WI38 (cell line): ENCODE data around the gene APBA1.
"Not testable (repeated sequence)": the region's sequence is repeated elsewhere in the genome, so short reads cannot be mapped to it uniquely, and the experiment has no call there.

ENCODE experiments used
- H3K4me3 ChIP-seq: 2 replicates; pipeline ENCODE4 v1.5.1; 2011; ENCODE audit warnings: low read depth, mild to moderate bottlenecking, control low read depth, low read length
- TF ChIP-seq, protein P1 (sequence below): IDR thresholded peaks from 2 replicates; pipeline ENCODE4 v1.5.1; 2012; ENCODE audit warnings: low read depth, mild to moderate bottlenecking, control low read depth, low read length

Gene APBA1

DNA sequence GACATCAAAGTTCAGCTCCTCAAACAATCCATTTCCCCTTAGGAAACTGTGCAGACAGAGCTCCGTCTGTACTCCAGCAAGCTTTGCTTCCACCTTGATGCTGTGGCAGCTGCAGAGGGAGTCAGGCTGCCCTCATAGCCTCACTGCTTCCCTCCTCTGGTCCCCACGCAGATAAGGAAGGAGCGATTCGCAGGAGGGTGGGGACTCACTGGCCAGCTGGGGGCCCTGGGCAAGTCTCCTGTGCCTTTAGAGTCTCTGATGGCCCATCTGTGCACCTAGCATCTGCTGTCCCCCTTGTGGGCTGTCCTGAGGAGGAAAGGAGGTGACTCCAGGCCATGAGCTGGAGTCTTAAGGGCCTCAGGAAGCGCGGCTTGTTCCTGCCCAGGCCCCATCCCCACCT lies 225.7 kb downstream of the APBA1 start:
- no peak overlapping the region for H3K4me3 ChIP-seq
- TF ChIP-seq, protein P1, sequence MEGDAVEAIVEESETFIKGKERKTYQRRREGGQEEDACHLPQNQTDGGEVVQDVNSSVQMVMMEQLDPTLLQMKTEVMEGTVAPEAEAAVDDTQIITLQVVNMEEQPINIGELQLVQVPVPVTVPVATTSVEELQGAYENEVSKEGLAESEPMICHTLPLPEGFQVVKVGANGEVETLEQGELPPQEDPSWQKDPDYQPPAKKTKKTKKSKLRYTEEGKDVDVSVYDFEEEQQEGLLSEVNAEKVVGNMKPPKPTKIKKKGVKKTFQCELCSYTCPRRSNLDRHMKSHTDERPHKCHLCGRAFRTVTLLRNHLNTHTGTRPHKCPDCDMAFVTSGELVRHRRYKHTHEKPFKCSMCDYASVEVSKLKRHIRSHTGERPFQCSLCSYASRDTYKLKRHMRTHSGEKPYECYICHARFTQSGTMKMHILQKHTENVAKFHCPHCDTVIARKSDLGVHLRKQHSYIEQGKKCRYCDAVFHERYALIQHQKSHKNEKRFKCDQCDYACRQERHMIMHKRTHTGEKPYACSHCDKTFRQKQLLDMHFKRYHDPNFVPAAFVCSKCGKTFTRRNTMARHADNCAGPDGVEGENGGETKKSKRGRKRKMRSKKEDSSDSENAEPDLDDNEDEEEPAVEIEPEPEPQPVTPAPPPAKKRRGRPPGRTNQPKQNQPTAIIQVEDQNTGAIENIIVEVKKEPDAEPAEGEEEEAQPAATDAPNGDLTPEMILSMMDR = no peak

DNA sequence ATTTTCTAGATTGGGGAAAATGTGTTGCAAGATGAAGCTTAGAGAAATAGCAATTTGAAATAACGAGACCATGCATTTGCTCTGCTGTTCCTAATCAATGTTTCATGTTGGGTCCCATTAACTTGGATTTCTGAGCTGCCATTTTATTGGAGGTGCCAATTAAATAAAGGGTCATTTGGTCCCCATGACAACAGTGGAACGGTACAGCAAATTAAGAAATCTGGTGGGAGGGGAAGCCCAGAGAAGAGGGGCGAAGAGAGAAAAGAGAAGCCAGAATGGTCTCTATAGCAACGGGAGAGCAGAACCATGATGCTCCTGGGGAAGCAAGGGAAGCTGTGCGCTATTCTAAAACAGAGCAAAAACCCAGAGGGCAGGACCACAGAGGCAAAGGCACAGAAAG lies 226.9 kb downstream of the APBA1 start:
- H3K4me3 ChIP-seq = no peak overlapping the region
- TF ChIP-seq, protein P1 = no peak

DNA sequence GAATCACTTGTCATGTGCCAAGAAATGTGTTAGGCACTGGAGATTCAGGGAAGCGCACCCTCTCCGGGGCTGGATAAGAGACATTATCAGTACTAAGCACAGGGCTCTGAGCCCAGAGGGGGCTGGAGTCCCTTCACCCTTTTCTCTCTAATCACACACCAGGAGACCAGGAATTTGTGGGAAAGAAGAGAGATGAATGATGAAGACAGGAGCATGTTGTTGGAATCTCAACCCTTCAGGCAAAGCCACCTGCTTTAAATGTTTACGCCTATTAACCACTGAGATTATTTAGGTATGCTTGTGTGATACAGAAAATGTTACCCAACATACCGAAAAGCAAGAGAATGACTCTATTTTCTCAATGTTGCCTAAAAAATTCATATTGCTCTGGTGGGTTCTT lies 227.4 kb downstream of the APBA1 start:
- TF ChIP-seq, protein P1 = no peak
- H3K4me3 ChIP-seq = no peak overlapping the region

DNA sequence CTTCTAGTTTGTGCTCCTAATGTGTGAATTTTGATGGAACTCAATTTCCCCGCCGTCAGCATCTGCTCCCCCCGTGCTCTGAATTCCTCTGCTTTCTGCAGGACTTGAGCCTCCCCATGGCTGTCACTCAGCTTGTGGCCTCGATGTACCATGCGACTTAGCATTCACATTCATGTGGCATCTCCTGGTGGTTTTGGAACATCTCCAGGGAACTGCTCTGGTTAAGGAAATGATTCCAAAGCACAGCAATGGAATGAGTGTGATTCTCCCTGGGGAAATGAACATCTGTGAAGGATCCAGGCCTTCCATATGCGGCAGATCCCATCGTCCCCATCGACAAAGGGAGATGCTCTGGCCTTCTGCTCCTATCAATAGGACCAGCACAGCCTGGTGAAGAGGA lies 228.2 kb downstream of the APBA1 start:
- TF ChIP-seq, protein P1 = no peak
- no peak overlapping the region for H3K4me3 ChIP-seq

DNA sequence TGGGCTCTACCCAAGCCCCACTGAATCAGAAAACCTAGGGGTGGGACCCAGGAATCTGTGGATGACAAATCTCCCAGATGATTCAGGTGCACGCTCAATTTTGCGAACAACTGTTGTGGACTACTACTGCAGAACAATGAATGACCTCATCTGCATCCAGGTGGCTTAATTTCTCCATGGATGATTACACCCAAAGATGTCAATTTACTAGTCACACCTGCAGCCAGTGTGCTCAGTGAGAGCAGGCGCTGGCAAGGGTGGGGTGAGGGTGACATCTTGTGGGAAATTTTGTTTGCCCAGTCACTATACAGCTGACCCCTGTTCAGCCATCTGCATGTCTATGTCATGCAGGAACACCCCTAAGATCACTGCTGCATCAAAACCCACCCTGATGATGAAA lies 229.0 kb downstream of the APBA1 start:
- H3K4me3 ChIP-seq = no peak overlapping the region
- TF ChIP-seq, protein P1 = no peak

DNA sequence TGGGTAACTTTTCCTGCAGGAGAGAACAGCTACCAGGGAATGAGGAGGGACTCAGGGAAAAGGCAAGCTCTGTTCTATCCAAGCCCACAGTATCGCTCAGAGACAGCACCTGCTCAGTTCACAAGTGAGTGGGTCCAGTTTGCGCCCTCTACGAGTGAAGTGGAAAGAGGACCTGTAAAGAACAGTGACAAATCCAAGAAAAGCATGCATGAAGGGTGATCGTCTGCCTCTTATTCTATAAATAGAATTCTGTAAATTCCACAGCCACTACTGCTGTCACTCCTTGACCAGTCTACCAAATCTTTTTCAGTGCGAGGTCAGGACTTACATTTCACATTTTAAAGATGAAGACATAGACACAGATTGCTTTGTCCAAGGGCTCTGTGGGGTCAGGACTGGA lies 229.7 kb downstream of the APBA1 start:
- H3K4me3 ChIP-seq = no peak overlapping the region
- TF ChIP-seq, protein P1 = no peak

DNA sequence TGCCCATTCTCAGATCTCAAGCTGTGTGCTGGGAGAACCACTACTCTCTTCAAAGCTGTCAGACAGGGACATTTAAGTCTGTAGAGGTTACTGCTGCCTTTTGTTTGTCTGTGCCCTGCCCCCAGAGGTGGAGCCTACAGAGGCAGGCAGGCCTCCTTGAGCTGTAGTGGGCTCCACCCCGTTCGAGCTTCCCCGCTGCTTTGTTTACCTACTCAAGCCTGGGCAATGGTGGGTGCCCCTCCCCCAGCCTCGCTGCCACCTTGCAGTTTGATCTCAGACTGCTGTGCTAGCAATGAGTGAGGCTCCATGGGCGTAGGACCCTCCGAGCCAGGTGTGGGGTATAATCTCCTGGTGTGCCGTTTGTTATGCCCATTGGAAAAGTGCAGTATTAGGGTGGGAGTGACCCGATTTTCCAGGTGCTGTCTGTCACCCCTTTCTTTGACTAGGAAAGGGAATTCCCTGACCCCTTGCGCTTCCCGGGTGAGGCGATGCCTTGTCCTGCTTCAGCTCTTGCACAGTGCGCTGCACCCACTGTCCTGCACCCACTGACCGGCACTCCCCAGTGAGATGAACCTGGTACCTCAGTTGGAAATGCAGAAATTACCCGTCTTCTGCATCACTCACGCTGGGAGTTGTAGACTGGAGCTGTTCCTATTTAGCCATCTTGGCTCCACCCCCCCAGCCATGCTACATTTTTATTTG lies 231.8 kb downstream of the APBA1 start:
- H3K4me3 ChIP-seq = not testable (repeated sequence)

DNA sequence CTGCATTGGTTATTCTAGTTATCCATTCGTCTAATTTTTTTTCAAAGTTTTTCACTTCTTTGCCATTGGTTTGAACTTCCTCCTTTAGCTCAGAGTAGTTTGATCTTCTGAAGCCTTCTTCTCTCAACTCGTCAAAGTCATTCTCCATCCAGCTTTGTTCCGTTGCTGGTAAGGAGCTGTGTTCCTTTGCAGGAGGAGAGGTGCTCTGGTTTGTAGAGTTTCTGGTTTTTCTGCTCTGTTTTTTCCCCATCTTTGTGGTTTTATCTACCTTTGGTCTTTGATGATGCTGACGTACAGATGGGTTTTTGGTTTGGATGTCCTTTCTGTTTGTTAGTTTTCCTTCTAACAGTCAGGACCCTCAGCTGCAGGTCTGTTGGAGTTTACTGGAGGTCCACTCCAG lies 232.5 kb downstream of the APBA1 start:
- H3K4me3 ChIP-seq = not testable (repeated sequence)
